T1000 (cell line): ENCODE data around the gene NT5DC4.
"Not testable (repeated sequence)": the region's sequence is repeated elsewhere in the genome, so short reads cannot be mapped to it uniquely, and the experiment has no call there.

Experiments used
- DNase-seq: peaks from one replicate; lab custom pipeline; 2025; ENCODE audit warnings: mixed read lengths; lab: John Stamatoyannopoulos, UW

NT5DC4 gene

GRCh38 chr2:112699984-112700667 is 20.7 kb upstream of the NT5DC4 start:
- no peak for DNase-seq

GRCh38 chr2:112701052-112701451 is 19.8 kb upstream of the NT5DC4 start:
- no peak for DNase-seq

- no peak for DNase-seq
These were observed 17.1 kb upstream of the NT5DC4 start for GRCh38 chr2:112703684-112704083.

DNA sequence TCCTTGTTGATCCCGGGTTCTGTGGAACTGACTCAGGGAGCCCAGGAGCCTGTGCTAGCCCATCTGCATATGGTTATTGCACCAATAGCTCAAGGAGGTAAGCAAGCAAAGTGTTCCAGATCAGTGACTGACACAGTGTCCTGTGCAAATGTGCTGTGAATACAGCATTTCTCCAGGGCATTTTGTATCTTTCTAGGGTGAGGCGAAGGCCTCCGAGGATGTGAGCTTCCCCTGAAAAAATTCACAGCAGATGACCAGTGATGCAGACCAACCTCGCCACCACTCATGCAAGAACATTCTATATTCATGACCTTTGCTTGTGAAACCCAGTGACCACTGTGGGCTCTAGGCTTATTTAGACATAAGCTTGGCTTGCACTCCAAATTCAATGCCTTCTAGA is 15.2 kb upstream of the NT5DC4 start:
- no peak for DNase-seq

DNA sequence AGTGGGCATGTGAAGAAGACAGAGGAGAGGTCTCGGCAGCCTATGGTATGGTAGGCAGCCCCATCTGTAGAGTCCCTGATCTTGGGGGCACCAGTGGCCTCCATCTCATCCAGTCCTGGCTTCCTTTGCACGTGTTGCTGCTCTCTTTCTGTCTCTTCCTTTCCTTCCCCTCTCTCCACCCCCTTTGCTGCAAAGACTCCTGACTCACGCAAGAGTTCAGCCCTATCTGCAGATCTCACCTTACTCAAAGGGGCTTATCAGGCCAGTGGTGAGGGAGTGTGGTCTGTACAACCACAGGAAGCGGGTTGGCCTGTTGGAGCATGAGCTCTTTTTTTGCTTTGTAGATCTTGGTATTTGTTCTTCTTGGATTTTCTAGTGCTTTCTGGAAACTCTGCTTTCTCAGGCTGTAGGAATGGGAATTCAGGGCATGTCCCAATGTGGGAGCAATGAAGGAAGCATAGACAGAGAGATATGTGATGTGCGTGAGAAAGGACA is 14.6 kb upstream of the NT5DC4 start:
- DNase-seq: no peak

- DNase-seq: not testable (repeated sequence)
These were observed 13.9 kb upstream of the NT5DC4 start for GRCh38 chr2:112706947-112707346.

DNA sequence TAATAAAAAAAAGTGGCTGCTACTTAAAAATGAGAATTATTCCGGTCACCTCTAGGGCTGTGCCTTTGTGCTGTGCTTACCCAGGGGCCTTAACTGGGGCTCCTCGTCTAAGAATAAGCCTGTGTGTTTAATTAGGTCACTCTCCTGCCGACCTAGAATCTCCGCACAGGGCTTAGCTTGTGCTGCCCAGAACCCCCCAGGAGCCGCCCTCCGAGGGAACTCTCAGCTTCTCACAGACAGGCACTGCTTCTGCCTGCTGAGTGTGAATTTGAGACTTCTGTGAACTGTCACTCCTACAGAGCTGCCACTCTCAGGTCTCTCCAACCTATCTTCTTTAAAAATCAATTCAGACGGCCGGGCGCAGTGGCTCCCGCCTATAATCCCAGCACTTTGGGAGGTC is 11.9 kb upstream of the NT5DC4 start:
- DNase-seq: no peak

- no peak for DNase-seq
These were observed 11.1 kb upstream of the NT5DC4 start for GRCh38 chr2:112709703-112710102.

DNA sequence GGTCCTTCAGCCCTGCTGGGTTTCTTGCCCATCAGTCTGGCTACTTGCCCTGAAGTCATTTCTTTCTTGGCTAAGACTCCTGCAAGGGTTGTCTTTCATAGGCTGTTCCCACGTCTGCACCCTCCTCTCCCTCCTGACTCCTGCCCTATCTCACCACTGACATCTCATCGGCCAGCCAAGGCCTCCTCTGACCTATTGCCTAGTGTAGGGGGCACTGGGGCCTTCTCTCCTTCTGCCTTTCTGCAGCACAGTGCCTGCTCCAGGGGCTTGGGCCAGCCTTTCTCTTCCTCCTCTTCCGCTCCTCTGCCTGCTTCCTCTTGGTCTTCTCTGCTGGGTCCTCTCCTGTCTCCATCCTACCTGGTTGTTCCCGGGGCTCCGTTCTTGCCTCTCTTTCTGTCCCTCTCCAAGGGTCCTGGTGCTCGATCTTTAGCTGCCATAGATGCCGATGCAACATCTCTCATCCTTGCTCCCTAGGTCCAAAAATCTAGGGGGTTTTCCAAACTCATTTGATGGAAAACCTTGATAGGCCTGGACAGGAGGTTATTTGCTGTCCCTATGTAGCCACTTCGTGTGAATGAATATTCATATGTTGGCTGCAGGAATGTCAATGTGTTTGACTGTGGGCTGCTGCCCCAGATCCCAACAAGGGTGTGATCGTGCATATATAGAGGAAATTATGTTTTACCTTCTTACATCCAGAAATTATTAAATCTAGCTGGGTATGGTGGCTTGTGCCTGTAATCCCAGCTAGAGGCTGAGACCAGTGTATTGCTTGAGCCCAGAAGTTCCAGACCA is 9.7 kb upstream of the NT5DC4 start:
- DNase-seq: no peak

- no peak for DNase-seq
These were observed 8.4 kb upstream of the NT5DC4 start for GRCh38 chr2:112712465-112712864.

- peak; percentile 54 for DNase-seq
These were observed 7.8 kb upstream of the NT5DC4 start for GRCh38 chr2:112712903-112713584.

DNA sequence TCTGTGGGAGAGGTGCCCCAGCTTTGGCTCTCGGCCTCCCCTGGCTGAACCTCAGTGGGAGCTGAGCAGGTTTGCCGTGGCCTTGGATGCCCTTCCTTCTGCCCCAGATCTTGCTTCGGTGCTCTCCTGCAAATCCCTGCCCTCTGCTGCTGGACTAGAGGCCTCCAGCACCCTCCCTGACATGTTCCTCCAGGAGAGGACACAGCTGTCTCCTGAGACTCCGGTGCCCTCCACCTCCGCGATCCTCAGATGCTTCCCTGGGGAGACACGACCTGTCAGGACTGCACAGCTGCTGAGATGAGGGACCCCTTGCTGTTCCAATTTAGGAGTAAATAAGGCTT is 7.3 kb upstream of the NT5DC4 start:
- no peak for DNase-seq

GRCh38 chr2:112713926-112714325 is 6.9 kb upstream of the NT5DC4 start:
- no peak for DNase-seq

DNA sequence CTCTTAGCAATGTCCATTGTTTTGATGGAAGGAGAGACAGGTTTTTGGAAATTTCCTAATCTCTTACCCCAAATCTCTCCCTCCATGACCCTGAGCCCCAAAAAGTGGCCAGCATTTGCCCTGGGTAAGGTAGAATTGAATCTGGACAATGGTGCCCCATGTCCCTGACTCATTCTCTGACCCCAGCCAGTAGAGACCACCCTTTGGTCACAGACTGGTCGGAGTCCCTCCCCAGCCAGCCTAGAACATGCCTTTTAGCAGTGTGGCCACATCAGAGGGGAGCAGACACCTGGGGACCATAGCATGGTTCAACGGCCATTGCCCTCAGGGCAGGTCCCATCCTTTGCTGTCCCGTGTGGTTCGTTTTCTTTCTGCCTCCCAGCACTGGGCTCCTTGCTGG is 6.5 kb upstream of the NT5DC4 start:
- DNase-seq: no peak

GRCh38 chr2:112714836-112715631 is 5.8 kb upstream of the NT5DC4 start:
- no peak for DNase-seq

DNA sequence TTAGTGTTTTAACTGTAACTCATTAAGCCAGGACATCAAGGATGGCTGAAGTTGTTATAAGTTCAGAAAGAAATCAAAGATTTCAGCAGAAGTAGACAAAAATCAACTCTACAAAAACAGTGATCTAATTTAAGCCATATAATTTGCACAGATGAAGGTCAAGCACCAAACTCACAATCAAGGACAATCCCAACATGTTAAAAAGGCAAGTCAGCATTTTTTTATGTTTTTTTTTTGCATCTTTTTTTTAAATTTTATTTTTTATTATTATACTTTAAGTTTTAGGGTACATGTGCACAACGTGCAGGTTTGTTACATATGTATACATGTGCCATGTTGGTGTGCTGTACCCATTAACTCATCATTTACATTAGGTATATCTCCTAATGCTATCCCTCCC is 4.7 kb upstream of the NT5DC4 start:
- DNase-seq: not testable (repeated sequence)

GRCh38 chr2:112716826-112717352 is 3.9 kb upstream of the NT5DC4 start:
- not testable (repeated sequence) for DNase-seq

GRCh38 chr2:112718863-112719370 is 1.9 kb upstream of the NT5DC4 start:
- no peak for DNase-seq

- no peak for DNase-seq
These were observed 1.2 kb downstream of the NT5DC4 start for GRCh38 chr2:112721819-112722522.

DNA sequence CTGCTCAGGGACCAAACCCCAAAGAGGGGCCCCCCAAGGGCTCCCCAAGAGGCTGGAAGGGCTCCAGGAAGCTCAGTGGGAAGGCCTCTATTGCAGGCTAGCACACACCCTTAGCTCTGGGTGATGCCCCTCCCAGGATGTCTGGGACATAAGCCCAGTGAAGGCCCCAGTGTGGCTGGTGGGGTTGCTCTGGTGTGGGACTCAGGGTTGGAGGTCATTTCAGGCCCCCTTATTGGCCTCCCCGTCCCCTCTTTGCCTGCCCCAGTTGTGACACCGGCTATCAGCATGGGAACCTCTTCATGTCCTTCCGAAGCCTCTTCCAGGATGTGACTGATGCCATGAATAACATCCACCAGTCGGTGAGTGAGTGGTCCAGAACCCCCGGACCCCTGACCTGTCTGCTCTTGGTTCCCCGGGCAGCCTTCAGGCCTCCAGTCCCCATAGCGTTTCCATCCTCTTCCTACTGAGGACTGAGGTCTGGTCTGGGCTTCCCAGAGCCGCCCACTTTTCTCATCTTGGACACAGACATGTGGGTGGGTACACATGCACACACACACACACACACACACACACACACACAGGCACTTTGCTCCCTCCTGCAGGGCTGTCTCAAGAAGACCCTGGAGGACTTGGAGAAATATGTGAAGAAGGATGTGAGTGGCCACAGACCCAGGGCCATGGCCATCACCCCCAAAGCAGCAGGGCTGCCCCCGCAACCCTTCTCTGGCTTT is 2.2 kb downstream of the NT5DC4 start:
- DNase-seq: no peak
